Keratinocyte (primary cell): ENCODE results near the gene HERC2.

Experiments used
- EZH2 ChIP-seq: IDR thresholded peaks from one replicate; pipeline ENCODE4 v1.6.1; 2012; ENCODE audit warnings: inconsistent platforms, mild to moderate bottlenecking, low read length, moderate library complexity
- TF ChIP-seq, protein P1 (sequence below), 3 experiments: IDR thresholded peaks in 1 of 3; conservative IDR thresholded peaks in 1 of 3; optimal IDR thresholded peaks in 1 of 3; 2 replicates in 2 of 3; 3 replicates in 1 of 3; pipeline versions ENCODE3 to v1.5.1; 2011; ENCODE audit warnings: low read length in 3 of 3, mild to moderate bottlenecking in 3 of 3, moderate library complexity in 2 of 3, control low read depth in 1 of 3, inconsistent platforms in 1 of 3; ENCODE audit not compliant: insufficient read depth in 2 of 3; ENCODE audit errors: extremely low read depth in 1 of 3

DNA sequence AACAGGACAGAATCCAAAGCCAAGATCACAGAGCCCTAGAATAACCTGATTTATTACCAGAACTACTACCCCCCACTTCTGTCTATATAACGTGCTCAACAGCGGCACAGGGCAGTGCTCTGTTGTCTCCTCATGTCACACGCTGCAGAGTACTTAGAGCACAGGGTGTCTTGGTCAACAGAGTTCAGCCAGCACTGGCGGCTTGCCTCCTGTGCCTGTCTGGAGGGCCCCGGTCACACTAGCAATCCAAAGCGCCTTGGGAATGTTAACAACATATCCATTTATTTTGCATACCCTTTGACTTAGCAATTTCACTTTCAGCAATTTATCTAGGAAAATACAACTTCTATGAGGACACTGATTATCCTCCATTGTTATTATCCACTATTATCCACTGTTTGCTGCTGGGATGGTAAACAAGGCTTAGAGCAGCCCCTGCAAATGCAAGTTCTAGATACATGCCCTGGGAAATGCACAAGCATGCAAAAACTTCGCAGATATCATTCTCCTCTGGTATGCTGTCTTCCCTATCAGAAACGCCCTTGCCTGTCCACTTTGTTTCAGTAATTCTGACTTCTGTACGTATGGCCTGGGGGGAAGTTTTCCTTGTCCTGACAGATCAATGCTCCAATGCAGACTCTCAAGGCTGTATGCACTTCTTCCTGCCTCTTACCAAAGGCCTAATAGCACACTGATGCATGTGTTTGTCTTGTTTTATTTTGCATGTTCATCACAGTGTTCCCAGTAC lies 136.7 kb downstream of the HERC2 start:
- TF ChIP-seq, protein P1, sequence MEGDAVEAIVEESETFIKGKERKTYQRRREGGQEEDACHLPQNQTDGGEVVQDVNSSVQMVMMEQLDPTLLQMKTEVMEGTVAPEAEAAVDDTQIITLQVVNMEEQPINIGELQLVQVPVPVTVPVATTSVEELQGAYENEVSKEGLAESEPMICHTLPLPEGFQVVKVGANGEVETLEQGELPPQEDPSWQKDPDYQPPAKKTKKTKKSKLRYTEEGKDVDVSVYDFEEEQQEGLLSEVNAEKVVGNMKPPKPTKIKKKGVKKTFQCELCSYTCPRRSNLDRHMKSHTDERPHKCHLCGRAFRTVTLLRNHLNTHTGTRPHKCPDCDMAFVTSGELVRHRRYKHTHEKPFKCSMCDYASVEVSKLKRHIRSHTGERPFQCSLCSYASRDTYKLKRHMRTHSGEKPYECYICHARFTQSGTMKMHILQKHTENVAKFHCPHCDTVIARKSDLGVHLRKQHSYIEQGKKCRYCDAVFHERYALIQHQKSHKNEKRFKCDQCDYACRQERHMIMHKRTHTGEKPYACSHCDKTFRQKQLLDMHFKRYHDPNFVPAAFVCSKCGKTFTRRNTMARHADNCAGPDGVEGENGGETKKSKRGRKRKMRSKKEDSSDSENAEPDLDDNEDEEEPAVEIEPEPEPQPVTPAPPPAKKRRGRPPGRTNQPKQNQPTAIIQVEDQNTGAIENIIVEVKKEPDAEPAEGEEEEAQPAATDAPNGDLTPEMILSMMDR (optimal IDR thresholded peaks at IDR 0.05 in 1 of 3, IDR thresholded peaks at IDR 0.05 in 1 of 3, conservative IDR thresholded peaks at IDR 0.05 in 1 of 3; ENCODE audit: extremely low read depth in 1 of 3, insufficient read depth in 2 of 3, low read length in 3 of 3): no peak
- TF ChIP-seq EZH2: no peak
